Colonic mucosa (tissue), 4 donors: ENCODE data around the gene MEF2D. TPM values are rescaled to one million over a fixed set of nuclear protein-coding genes. Genes with fewer than 3 reads are reported as not detected.
A peak's percentile ranks its signal among the peaks of the same experiment; 100 is the strongest.

ENCODE experiments used
- DNase-seq: peaks from one replicate; pipeline ENCODE4 v3.0.0-alpha.2; 2020
- H3K27ac ChIP-seq: fragments of 200-600 bp; one replicate; pipeline ENCODE4 v1.8.0; 2021
- H3K27me3 ChIP-seq: fragments of 200-600 bp; one replicate; pipeline ENCODE4 v1.8.0; 2021
- H3K36me3 ChIP-seq: fragments of 200-600 bp; one replicate; pipeline ENCODE4 v1.8.0; 2021
- H3K4me1 ChIP-seq: fragments of 200-600 bp; one replicate; pipeline ENCODE4 v1.8.0; 2021; ENCODE audit warnings: mild to moderate bottlenecking
- H3K4me3 ChIP-seq: fragments of 200-600 bp; one replicate; pipeline ENCODE4 v1.8.0; 2021
- H3K9ac ChIP-seq, 2 donors: one replicate each; pipeline ENCODE4 v1.7.0; 2013; ENCODE audit warnings: control low read depth in 2 of 2, low read depth in 2 of 2, low read length in 2 of 2
- H3K9me3 ChIP-seq: fragments of 200-600 bp; one replicate; pipeline ENCODE4 v1.8.0; 2021
- CTCF ChIP-seq: fragments of 200-600 bp; IDR thresholded peaks from one replicate; pipeline ENCODE4 v1.8.0; 2022; ENCODE audit warnings: antibody characterized with exemption, mild to moderate bottlenecking
- intact Hi-C: fragments of 100-400 bp; cut with DNase I; formaldehyde crosslinking; loops from one replicate; pipeline ENCODE4 v1.14.1; 2022
- total RNA-seq, 2 donors: library from RNA; stranded (reverse); fragmentation: NEBNext Ultra II Directional in 1 of 2; extraction: Animal tissue kit (Norgen Biotek cat#: 25700) in 1 of 2; gene quantifications; one replicate each; pipeline ENCODE4 v1.2.1, GENCODE V29; 2021
- donor health status: healthy.
- donor health status: DM: no; HTN: no; CAD: no.
- donor health status: DM: no; HTN: no; CAD: no.

Gene MEF2D
- total RNA-seq, 2 donors from 2014 or later = 32.3 to 49.9 TPM

- no peak overlapping the region for H3K27ac ChIP-seq
- H3K4me3 ChIP-seq = no peak overlapping the region
- H3K27me3 ChIP-seq = no peaks in the 10 kb centered on the region
- no peak overlapping the region for H3K9ac ChIP-seq
- no peak for TF ChIP-seq CTCF
- no peaks in the 10 kb centered on the region for H3K9me3 ChIP-seq
- H3K4me1 ChIP-seq = no peaks in the 10 kb centered on the region
- no peaks in the 10 kb centered on the region for H3K36me3 ChIP-seq
- intact Hi-C loops = no loop called here
- no peak for DNase-seq
These were observed 45.2 kb downstream of the MEF2D start for GRCh38 chr1:156455362-156455761.

GRCh38 chr1:156452907-156453306, 47.7 kb downstream of the MEF2D start:
- intact Hi-C loops = loop anchor here (5.0 kb wide), 2 partner anchors 129 to 149 kb away; partner anchors contain the start of gene GPATCH4
- DNase-seq = no peak
- H3K9ac ChIP-seq = no peak overlapping the region
- no peaks in the 10 kb centered on the region for H3K4me1 ChIP-seq
- TF ChIP-seq CTCF = no peak
- no peak overlapping the region for H3K27ac ChIP-seq
- no peaks in the 10 kb centered on the region for H3K27me3 ChIP-seq
- H3K4me3 ChIP-seq = no peak overlapping the region
- H3K9me3 ChIP-seq = no peaks in the 10 kb centered on the region
- H3K36me3 ChIP-seq = no peaks in the 10 kb centered on the region

- Histone ChIP-seq H3K27me3 (no peaks in the 10 kb centered on the region), H3K4me3 (no peak overlapping the region), H3K9ac (no peak overlapping the region), H3K27ac (no peak overlapping the region), H3K4me1 (no peaks in the 10 kb centered on the region), H3K36me3 (no peaks in the 10 kb centered on the region), H3K9me3 (no peaks in the 10 kb centered on the region)
- intact Hi-C loops = loop anchor here (5.0 kb wide), 2 partner anchors 131 to 151 kb away; partner anchors contain the start of gene GPATCH4
- TF ChIP-seq CTCF = no peak
- DNase-seq = no peak
These were observed 48.9 kb downstream of the MEF2D start for GRCh38 chr1:156451505-156452160.

- Histone ChIP-seq H3K27ac (no peak overlapping the region), H3K9me3 (no peaks in the 10 kb centered on the region), H3K9ac (no peak overlapping the region), H3K27me3 (no peaks in the 10 kb centered on the region), H3K4me3 (no peak overlapping the region), H3K4me1 (no peaks in the 10 kb centered on the region), H3K36me3 (no peaks in the 10 kb centered on the region)
- intact Hi-C loops = no loop called here
- no peak for DNase-seq
- no peak for TF ChIP-seq CTCF
These were observed 52.2 kb downstream of the MEF2D start for GRCh38 chr1:156448134-156448967.

- TF ChIP-seq CTCF = peak; percentile 92
- peaks cover 24% of the 10 kb centered on the region for H3K27me3 ChIP-seq
- H3K9ac ChIP-seq = no peak overlapping the region
- no peaks in the 10 kb centered on the region for H3K4me1 ChIP-seq
- DNase-seq = peak; percentile 85
- H3K9me3 ChIP-seq = no peaks in the 10 kb centered on the region
- intact Hi-C loops = loop anchor here (2.0 kb wide), 1 partner anchor 61 kb away; no protein-coding TSS in a partner anchor
- no peak overlapping the region for H3K27ac ChIP-seq
- no peaks in the 10 kb centered on the region for H3K36me3 ChIP-seq
- no peak overlapping the region for H3K4me3 ChIP-seq
These were observed 54.7 kb downstream of the MEF2D start for GRCh38 chr1:156445789-156446263.
